NCI-H82 treated with DMSO at 0.1 percent for 48 hours (cell line): ENCODE data around the gene LILRA5.
"Not testable (repeated sequence)": the region's sequence is repeated elsewhere in the genome, so short reads cannot be mapped to it uniquely, and the experiment has no call there.

Experiments used
- DNase-seq: peaks from one replicate; lab custom pipeline; 2025; ENCODE audit not compliant: unreplicated experiment; lab: John Stamatoyannopoulos, UW

Gene LILRA5

DNA sequence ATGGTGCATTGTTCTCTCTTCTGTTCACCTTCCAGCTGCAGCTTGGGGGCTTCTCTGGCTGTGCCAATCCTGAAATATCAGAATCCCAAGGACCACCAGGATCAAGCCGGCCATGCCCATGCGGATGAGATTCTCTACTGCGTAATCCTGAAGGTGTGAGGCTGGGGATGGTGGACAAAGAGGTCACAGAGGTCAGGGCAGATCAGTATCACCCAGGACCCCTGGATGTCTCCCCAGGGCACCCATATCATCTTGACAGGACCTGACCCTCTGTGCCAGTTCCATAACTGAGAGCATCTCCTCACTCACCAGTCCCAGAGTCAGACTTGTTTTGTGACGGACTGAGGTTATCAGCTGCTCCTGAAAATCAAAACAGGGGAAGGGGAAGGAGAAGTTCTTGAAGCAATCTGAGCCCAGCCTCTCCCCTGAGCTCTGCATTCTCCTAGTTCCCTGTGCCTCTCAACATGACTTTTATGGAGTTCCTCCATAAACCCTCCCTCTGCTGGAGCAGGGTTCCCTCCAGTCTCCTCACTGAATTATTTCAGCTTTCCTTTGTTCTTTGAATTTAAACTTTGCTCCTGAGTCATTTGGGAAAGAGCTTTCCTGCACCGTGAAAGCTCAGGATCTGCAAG lies 5.5 kb downstream of the LILRA5 start:
- no peak for DNase-seq

DNA sequence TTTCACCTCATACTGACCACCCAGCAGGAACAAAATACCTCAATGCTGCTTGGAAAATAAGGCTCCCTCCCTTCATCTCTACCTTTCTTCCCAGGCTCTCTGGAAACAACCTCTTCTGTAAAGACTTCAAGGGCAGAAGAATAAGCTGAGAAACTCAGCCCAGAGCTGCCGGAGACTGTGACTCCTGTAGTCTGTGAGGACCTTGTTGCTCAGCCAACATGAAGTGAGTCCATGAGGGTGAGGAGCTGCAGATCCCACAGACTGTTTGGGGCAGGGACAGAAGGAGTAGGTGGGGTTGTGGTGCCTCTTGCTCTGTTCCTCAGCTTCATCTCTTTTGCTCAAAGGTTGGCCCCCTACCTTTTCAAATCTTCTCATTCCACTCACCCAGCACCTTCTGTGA lies 7.8 kb downstream of the LILRA5 start:
- DNase-seq, result no peak

- DNase-seq, result no peak
Observed at GRCh38 chr19:54302257-54302656, 10.7 kb downstream of the LILRA5 start.

- DNase-seq, result no peak
Observed at GRCh38 chr19:54299515-54299914, 13.5 kb downstream of the LILRA5 start.

DNA sequence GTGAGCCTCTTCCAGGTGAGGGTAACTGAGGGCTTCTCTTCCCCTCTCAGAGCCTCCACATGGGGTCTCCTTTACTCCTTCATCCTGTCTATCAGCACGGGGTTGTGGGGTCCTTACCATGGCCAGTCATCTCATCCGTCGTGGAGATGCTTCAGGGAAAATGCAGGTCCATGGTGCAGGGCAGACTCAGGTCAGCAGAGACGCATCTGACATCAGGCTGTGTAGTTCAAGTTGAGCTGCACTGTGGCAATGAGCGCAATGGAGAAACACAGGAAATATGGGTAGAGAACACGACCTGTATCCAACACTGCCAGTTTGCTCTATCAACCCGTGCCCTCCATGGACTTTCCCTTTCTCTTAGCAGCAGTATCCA lies 13.9 kb downstream of the LILRA5 start:
- DNase-seq, result no peak

- DNase-seq, result no peak
Observed at GRCh38 chr19:54298357-54299125, 14.4 kb downstream of the LILRA5 start.

DNA sequence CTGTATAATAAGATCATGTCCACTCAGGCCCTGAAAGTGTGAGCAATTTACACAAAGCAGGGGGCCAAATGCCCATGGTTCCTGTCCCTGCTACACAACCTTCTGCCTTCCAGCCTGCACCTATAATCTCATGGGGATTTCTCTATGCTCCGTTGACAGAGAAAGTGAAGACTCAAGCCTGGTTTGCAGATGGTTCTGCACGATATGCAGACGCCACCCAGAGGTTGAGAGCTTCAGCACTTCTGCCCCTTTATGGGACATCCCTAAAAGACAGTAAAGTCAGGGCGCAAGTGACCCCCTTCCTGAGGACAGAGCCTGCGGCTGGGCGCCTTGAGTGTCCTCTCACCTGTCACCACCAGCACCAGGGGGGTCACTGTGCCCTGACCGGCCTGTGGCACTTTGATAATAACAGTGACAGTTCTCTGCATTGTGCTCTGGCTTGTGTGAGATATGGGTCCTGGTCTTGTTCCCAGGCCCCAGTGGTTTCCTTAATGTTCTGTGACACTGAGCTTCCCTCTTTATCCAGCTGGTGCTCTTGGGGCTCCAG lies 15.1 kb downstream of the LILRA5 start:
- no peak for DNase-seq

DNA sequence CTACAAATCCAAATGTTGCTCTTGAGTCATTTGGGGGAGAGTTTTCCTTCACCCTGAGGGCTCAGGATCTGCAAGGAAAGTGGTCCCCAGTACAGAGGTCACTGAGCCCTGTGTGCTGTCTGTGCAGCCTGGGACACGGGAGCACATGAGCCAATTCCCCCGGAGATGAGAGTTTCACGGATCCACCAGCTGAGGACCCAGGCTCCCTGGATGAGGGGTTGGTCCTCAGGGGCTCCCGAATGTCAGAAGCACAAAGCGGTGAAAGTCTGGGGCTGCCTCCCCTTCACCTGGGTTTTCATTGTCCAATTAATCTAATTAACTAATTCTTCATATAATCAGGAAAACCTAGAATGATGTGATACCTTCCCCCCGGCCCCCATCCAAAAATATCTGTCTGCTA lies 18.4 kb downstream of the LILRA5 start:
- DNase-seq, result no peak

DNA sequence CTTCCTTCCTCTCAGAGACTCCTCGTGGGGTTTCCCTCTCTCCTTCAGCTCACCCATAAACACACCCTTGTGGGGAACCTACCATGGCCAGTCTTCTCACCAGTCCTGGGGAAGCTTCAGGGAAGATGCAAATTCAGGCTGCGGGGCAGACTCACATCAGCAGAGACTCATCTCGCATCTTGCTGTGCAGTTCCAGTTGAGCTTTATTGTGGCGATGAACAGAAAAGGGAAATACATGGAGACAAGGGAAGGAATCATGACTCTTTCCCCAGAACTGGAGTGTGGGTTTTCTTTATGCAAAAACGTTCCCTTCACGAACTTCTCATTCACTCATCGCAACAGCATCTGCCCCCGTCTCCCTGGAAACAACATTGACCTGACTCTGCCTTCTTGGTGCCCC lies 23.8 kb downstream of the LILRA5 start:
- DNase-seq, result not testable (repeated sequence)

DNA sequence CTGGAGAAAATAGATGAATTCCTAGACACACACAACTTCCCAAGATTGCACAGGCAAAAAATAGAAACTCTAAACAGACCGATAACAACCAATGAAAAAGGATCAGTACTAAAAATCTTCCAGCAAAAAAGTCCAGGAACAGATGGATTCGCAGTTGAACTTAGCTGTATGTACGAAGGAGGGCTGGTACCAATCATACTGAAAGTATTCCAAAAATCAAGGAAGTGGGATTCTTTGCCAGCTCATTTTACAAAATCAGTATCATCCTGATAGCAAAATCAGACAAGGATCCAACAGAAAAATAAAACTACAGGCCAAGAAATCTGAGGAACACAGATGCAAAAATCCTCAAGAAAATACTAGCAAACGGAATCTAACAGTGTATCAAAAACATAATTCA lies 25.5 kb downstream of the LILRA5 start:
- no peak for DNase-seq

DNA sequence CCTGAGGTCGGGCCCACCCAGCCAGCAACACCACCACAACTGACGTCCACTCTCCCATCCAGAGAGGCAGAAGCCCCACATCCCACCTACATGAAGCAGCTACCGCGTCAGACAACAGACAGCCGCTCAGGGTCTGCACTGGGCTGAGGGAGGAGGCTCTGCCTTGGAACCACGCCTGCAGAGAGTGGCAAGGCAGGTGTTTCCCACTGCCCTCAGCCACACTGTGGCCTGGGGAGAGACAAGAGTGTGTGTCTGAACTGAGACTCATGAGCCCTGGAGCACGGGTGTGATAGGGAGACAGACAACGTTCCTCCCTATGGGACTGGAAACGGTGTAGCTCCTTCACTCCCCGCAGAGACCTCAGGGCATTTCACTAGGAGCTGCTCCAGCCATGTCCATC lies 26.7 kb downstream of the LILRA5 start:
- not testable (repeated sequence) for DNase-seq

GRCh38 chr19:54285427-54286056 lies 27.4 kb downstream of the LILRA5 start:
- DNase-seq, result not testable (repeated sequence)

- no peak for DNase-seq
Observed at GRCh38 chr19:54282686-54283470, 30.1 kb downstream of the LILRA5 start.

DNA sequence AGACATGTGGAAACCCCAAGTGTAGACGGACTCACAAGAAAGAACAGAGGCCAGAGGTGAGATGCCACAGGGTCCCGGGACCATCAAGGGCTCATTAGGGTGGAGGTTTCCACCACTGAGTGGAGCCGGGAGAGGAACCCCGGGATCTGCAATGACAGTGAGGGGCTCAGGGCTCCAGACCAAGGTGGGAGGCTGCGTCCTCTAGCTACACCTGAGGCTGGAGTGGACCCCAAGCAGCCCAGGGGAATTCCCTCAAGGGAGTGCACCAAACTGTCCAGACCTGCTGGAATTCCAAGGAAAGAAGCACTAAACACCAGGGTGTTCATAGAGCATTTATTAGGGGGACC lies 31.3 kb downstream of the LILRA5 start:
- DNase-seq, result not testable (repeated sequence)

GRCh38 chr19:54281007-54281728 lies 31.8 kb downstream of the LILRA5 start, which contains the start of gene LILRB2:
TSS of gene LILRB2 (minus strand) at chr19:54281110. CDS start at chr19:54280496, 614 bp downstream.
- no peak for DNase-seq

- not testable (repeated sequence) for DNase-seq
Observed at GRCh38 chr19:54280441-54280840, 32.5 kb downstream of the LILRA5 start.

- not testable (repeated sequence) for DNase-seq
Observed at GRCh38 chr19:54280025-54280424, 32.9 kb downstream of the LILRA5 start.

DNA sequence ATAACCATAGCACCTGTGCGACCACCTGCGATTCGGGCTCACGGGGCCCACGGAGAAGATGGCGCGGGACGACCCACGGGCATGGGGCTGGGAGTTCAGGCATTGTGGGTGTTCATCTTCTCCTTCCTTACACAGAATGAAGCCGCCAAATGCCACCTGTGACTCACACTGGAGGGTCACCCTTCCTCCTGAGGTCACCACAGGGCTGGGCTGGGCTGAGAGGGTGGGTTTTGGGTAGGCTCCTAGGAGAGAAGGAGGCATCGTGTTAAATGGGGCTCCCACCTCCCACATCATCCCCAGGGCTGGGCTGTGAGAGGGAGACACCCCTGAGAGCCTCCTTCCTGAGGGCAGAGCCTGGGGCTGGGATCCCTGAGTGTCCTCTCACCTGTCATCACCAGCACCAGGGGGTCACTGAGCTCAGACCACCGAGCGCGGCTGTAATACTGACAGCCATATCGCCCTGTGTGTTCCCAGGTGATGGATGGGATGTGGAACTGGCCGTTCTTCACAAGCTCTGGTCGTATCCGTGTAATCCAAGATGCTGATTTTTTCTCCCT lies 33.5 kb downstream of the LILRA5 start:
- DNase-seq, result no peak

DNA sequence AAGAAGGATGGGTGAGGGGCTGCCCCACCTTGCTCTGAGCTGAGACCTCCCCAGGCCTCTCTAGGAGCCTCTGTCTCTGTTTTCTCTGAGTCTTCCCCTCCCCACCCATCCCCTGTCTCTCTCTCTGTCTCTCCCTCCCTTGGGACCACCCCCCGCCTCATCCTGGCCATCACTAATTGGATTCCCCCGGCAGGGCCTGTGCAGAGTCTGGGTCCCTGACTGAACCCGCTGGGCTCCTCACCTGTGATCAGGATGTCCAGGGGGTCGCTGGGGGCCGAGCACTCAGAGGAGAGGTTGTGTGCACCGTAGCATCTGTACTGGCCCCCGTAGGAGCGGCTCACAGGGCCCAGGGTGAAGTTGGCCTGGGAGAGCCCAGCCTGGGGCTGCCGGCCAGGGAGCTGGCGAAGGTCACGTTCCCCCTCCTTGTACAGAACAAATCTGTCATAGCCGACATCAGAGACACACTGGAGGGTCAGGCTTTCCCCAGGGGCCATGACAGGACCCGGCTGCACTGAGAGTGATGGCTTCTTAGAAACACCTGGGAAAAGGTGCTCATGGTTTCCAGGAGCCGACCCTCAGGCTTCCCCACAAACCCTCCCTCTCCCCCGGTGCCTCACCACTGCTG lies 34.3 kb downstream of the LILRA5 start:
- DNase-seq, result not testable (repeated sequence)

GRCh38 chr19:54278056-54278455 lies 34.9 kb downstream of the LILRA5 start:
- DNase-seq, result not testable (repeated sequence)
